ENCODE results near the gene ZCCHC4.

ZCCHC4 gene, protein sequence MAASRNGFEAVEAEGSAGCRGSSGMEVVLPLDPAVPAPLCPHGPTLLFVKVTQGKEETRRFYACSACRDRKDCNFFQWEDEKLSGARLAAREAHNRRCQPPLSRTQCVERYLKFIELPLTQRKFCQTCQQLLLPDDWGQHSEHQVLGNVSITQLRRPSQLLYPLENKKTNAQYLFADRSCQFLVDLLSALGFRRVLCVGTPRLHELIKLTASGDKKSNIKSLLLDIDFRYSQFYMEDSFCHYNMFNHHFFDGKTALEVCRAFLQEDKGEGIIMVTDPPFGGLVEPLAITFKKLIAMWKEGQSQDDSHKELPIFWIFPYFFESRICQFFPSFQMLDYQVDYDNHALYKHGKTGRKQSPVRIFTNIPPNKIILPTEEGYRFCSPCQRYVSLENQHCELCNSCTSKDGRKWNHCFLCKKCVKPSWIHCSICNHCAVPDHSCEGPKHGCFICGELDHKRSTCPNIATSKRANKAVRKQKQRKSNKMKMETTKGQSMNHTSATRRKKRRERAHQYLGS

DNA sequence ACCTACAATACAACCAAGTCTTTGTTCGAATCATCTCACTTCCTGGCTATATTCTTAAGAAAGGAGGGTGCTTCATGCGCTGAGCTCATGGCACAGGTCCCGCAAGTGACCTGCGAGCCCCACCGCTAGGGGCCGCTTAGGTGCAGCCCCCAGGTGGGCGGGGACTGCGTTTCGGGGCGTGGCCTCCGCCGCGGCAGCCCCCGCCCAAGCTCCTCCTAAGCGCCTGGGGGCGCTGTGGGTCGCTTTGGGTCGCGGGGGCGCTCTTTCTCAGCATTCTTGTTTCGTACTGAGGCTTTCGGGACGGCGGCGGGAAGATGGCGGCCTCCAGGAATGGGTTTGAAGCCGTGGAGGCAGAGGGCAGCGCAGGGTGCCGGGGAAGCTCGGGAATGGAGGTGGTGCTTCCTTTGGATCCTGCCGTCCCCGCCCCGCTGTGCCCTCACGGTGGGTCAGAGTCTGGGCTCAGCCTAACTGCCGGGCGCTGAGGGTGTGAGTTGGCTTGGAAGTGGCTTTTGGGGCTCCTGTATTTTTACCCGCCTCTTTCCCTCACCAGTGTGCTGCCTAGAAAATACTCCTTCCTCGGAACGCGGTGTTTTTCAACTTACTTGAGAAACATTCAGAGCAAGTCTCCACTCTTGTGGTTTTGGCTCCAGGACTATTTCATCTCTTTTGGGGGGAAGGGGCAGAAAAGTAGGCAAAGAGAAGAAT is at the start of gene ZCCHC4:
Gene ZCCHC4, plus strand, starts transcription at position 279 of the 705 bp plus-strand sequence. Its CDS starts 36 bp downstream, at position 315.
- DNase-seq: peak; percentile 44

- DNase-seq: no peak
Observed at GRCh38 chr4:25271866-25272265, 40.7 kb upstream of the ZCCHC4 start.

GRCh38 chr4:25280210-25280609 is 32.4 kb upstream of the ZCCHC4 start:
- no peak for DNase-seq

GRCh38 chr4:25283948-25284347 is 28.6 kb upstream of the ZCCHC4 start:
- no peak for DNase-seq

DNA sequence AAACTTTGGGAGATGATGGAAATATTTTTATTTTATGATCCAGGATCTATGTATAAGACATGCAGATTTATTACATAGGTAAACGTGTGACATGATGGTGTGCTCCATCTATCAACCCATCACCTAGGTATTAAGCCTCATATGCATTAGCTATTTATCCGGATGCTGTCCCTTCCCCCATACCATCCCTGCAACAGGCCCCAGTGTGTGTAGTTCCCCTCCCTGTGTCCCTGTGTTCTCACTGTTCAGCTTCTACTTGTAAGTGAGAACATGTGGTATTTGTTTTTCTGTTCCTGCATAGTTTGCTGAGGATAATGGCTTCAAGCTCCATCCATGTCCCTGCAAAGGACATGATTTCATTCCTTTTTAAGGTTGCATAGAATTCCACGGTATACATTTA is 28.1 kb upstream of the ZCCHC4 start:
- DNase-seq: no peak

GRCh38 chr4:25290490-25291067 is 22.0 kb upstream of the ZCCHC4 start:
- DNase-seq: no peak

DNA sequence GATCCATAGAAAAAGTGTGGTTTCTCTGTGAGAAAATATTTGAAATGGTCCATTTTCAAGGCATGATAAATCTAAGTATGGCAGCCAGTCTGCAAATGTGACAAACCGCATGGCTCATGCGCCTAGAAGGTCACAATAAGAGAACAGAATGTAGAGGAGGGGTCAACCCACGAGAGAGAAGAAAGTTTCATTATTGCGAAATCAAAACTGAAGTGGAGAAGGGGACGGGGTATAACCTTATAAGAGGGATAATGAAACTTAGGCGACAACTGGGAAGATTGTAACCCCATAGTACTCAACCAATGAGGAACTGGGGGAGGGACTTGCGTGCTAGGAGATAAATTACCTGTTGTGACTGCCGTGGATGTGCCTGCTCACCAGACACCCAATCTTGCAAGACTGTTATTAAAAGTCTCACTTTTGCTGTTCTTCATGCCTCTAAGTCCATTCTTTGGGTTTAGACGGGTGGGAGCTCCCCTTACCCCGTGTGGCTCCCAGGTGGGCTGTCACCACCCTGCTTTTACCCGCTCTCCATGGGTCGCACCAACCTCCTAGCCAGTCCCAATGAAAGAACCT is 21.3 kb upstream of the ZCCHC4 start:
- no peak for DNase-seq

GRCh38 chr4:25297528-25298242 is 14.9 kb upstream of the ZCCHC4 start:
- DNase-seq: no peak

- no peak for DNase-seq
Observed at GRCh38 chr4:25299476-25300203, 12.9 kb upstream of the ZCCHC4 start.

- no peak for DNase-seq
Observed at GRCh38 chr4:25301471-25301870, 11.1 kb upstream of the ZCCHC4 start.

DNA sequence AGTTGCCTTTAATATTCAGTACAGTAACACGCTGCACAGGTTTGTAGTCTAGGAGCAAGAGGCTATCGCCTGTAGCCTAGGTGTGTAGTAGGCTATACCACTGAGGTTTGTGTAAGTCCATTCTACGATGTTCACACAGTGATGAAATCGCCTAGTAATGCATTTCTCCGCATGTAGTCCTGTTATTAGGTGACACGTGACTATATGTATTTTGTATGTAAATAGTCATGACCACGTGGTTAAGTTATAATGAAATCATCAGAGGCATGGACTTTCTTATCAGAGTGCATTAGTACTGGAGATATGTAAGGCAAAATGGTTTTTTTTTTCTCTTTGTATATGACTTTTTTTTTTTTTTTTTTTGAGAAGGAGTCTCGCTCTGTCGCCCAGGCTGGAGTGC is 9.9 kb upstream of the ZCCHC4 start:
- no peak for DNase-seq

DNA sequence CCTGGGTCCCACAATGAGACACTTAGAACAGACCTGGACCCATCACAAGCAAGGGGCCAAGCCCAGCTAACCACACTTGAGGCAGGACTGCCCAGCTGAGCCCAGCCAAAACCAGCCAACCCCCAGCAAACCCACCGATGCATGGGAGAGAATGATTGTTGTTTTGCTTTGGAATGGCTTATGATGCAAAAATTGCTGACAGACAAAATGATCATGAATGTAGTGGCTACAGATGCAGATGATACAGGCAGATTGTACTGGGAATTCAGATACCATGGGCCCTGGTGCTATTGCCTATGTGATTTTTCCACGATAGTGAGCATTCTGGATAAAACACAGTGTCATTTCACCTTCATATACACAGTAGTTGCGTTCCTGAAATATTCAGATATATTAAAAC is 9.0 kb upstream of the ZCCHC4 start:
- no peak for DNase-seq

DNA sequence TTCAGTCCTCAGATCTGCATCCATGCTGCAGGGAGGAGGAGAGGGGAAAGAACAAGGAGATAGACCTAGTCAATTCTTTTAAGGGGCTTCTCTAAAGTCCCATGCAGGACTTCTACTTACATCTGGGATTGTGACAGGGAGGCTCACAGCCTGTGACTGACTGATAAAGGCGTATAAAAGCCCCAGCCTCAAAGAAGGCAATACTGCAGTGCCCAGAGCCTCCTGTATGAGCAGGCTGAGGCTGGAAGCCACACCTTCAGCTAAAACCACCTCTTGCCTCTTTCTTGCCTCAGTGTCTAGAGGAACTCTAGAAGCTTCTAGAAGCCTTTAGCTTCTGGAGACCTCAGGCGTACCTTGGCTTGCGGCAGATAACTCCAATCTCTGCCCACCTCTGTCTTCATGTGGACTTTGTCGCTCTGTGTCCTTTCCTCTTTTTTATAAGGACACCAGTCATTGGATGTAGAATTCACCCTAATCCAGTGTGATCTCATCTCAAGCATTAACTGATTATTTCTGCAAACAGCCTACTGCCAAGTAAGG is 6.0 kb upstream of the ZCCHC4 start:
- no peak for DNase-seq

- no peak for DNase-seq
Observed at GRCh38 chr4:25307596-25307995, 5.0 kb upstream of the ZCCHC4 start.

DNA sequence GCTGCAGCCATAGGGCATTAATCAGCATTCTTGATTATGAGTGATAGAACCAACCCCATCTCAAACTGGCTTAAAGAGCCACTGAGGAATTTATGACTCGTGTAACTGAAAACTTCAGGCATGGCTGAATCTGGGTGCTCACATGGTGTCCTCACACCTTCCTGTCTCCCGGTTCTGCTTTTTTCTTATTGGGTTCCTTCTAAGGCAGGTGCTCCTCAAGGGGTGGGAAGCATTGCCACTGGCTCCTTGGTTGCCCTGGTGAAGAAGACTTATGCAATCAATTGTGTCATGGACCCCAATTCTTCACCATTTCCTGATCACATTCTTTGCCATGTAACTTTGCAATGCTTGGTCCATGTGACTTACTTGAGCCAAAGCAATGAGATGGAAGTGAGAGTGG is 4.3 kb upstream of the ZCCHC4 start:
- DNase-seq: peak; percentile 37

GRCh38 chr4:25308761-25309160 is 3.8 kb upstream of the ZCCHC4 start:
- DNase-seq: no peak

DNA sequence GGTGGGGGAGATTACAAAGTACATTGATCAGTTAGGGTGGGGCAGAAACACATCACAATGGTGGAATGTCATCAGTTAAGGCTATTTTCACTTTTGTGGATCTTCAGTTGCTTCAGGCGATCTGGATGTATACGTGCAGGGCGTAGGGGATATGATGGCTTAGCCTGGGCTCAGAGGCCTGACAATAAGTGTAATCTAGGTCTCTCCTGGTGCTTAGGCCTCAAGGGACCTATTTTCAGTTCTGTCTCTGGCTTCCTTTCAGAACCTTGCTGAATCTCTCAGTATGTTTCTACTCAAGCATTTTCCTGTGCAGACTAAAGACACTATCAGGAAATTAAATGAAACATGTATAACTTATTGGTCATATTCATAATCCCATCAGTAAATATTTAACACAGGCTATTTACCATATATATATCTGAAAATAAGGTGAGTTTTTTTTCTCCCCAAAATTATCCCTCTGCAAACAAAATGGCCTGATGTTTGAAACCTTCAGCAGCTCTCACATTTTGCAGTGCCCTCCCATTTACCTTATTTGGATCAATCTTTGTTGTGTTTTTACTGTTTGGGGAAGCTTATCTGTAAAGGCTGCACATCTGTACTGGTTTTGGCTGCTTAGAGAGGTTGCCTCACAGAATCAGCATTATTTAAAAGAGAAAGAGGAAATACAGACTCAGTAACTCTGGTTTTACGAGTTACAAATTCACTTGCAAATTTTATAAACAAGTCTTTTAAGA is 2.3 kb upstream of the ZCCHC4 start:
- peak; percentile 53 for DNase-seq

GRCh38 chr4:25310803-25311166 is 1.8 kb upstream of the ZCCHC4 start:
- no peak for DNase-seq

DNA sequence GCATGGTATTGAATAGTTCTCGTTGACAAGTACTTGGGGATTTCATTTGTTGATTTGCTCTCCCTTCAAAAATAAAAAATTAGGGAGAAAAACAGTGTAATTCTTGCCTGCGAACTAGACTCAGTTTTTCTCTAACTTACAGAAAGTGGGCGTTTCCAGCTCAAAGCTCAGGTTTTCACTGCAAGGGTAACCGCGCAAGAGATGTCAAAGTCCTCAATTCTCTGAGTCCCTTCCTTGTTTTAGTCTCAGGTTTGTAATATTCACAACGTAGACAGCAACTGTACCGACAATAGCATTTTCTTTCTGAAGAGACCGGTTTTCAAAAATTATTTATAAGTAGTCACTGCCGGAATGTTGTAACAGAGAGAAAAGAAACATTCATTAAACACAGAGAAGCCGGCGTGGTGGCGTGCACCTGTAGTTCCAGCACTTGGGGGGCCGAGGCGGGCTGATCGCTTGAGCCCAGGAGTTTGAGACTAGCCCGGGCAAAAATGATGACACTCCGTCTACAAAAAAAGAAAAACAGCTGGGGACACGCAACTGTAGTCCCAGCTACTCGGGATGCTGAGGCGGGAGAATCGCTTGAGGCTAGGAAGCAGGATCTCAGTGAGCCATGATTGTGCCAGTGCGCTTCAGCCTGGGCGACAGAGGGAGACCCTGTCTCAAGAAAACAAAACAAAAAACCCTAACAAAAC is 774 bp downstream of the ZCCHC4 start:
- DNase-seq: no peak

GRCh38 chr4:25320336-25320735 is 7.8 kb downstream of the ZCCHC4 start:
- no peak for DNase-seq

Measured in GF-D8 (cell line).